Measurements from ENCODE around the gene ALDH18A1. TPM values are rescaled to one million over a fixed set of nuclear protein-coding genes. Genes with fewer than 3 reads are reported as not detected.

Gene ALDH18A1
- total RNA-seq, 2 experiments from 2014 or later, result 62.3 to 72.3 TPM

- ChIA-PET CTCF (ENCODE audit: unreplicated experiment) (no interaction called here), POLR2A (interaction anchor here (0.7 to 1.0 kb wide), 3 partner anchors 229 to 929 kb away, joined by 3 read pairs; no protein-coding TSS in a partner anchor)
- Histone ChIP-seq H3K27ac (ENCODE audit: low read depth, low read length, poor library complexity, severe bottlenecking) (no peak overlapping the region), H2AFZ (ENCODE audit: low read length) (no peak overlapping the region), H3K9me2 (ENCODE audit: insufficient read depth, low read length) (no peaks in the 10 kb centered on the region), H3K9me3 (ENCODE audit: low read length) (no peaks in the 10 kb centered on the region), H3K4me3 (ENCODE audit: low read depth, low read length, poor library complexity, severe bottlenecking) (no peak overlapping the region), H3K36me3 (ENCODE audit: insufficient read depth, low read length) (peaks cover 50% of the 10 kb centered on the region), H3K4me2 (ENCODE audit: low read length) (no peak overlapping the region), H4K20me1 (ENCODE audit: insufficient read depth, low read length) (no peaks in the 10 kb centered on the region), H3K4me1 (ENCODE audit: insufficient read depth, low read length, poor library complexity, severe bottlenecking) (no peaks in the 10 kb centered on the region), H3K79me2 (ENCODE audit: insufficient read depth, low read depth, low read length) (no peaks in the 10 kb centered on the region)
- DNase-seq (ENCODE audit: low spot score), result no peak
- TF ChIP-seq EZH2phosphoT487 (IDR thresholded peaks at IDR 0.05; ENCODE audit: borderline replicate concordance, low read depth, low read length), result no peak
- TF ChIP-seq, protein P1, sequence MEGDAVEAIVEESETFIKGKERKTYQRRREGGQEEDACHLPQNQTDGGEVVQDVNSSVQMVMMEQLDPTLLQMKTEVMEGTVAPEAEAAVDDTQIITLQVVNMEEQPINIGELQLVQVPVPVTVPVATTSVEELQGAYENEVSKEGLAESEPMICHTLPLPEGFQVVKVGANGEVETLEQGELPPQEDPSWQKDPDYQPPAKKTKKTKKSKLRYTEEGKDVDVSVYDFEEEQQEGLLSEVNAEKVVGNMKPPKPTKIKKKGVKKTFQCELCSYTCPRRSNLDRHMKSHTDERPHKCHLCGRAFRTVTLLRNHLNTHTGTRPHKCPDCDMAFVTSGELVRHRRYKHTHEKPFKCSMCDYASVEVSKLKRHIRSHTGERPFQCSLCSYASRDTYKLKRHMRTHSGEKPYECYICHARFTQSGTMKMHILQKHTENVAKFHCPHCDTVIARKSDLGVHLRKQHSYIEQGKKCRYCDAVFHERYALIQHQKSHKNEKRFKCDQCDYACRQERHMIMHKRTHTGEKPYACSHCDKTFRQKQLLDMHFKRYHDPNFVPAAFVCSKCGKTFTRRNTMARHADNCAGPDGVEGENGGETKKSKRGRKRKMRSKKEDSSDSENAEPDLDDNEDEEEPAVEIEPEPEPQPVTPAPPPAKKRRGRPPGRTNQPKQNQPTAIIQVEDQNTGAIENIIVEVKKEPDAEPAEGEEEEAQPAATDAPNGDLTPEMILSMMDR (conservative IDR thresholded peaks at IDR 0.05; ENCODE audit: low read length), result no peak
- intact Hi-C loops (cut with micrococcal nuclease; ENCODE audit: unreplicated experiment), result loop anchor here (5.0 kb wide), 1 partner anchor 472 kb away; no protein-coding TSS in a partner anchor
- BruUV-seq (replicated peaks), result no TSS peak
These were observed 51.9 kb downstream of the ALDH18A1 start for GRCh38 chr10:95604630-95605029.

DNA sequence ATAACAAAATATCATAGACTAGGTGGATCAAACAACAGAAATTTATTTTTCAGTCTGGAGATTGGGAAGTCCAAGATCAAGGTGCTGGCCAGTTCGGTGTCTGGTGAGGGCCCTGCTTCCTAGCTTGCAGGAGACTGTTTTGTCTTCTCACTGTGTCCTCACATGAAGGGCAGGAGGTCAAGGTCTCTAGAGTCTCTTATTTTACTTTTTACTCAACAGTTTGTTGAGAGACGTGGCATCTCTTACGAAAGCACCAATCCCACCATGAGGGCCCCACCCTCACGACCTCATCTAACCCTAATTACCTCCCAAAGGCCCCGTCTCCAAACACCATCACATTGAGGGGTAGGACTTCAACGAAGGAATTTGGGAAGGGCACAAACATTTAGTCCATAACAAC, 54.1 kb downstream of the ALDH18A1 start:
- no peaks in the 10 kb centered on the region for H3K79me2 ChIP-seq (ENCODE audit: insufficient read depth, low read depth, low read length)
- H4K20me1 ChIP-seq (ENCODE audit: insufficient read depth, low read length), result no peaks in the 10 kb centered on the region
- ChIA-PET CTCF (ENCODE audit: unreplicated experiment) (interaction anchor here (0.9 kb wide), 1 partner anchor 22 kb away, joined by 3 read pairs; no protein-coding TSS in a partner anchor), POLR2A (no interaction called here)
- peaks cover 27% of the 10 kb centered on the region; the same call in 1 of the 2 replicates for H3K36me3 ChIP-seq (ENCODE audit: insufficient read depth, low read length)
- H3K4me2 ChIP-seq (ENCODE audit: low read length), result no peak overlapping the region
- TF ChIP-seq EZH2phosphoT487 (IDR thresholded peaks at IDR 0.05; ENCODE audit: borderline replicate concordance, low read depth, low read length), result no peak
- TF ChIP-seq, protein P1 (conservative IDR thresholded peaks at IDR 0.05; ENCODE audit: low read length), result no peak
- H3K9me2 ChIP-seq (ENCODE audit: insufficient read depth, low read length), result no peaks in the 10 kb centered on the region
- intact Hi-C loops (cut with micrococcal nuclease; ENCODE audit: unreplicated experiment), result loop anchor here (5.0 kb wide), 1 partner anchor 470 kb away; no protein-coding TSS in a partner anchor
- H3K9me3 ChIP-seq (ENCODE audit: low read length), result no peaks in the 10 kb centered on the region
- no TSS peak for BruUV-seq (replicated peaks)
- no peaks in the 10 kb centered on the region for H3K4me1 ChIP-seq (ENCODE audit: insufficient read depth, low read length, poor library complexity, severe bottlenecking)
- DNase-seq (ENCODE audit: low spot score), result no peak
- no peak overlapping the region for H3K4me3 ChIP-seq (ENCODE audit: low read depth, low read length, poor library complexity, severe bottlenecking)
- no peak overlapping the region for H3K27ac ChIP-seq (ENCODE audit: low read depth, low read length, poor library complexity, severe bottlenecking)
- no peak overlapping the region for H2AFZ ChIP-seq (ENCODE audit: low read length)

GRCh38 chr10:95601116-95601719, 55.3 kb downstream of the ALDH18A1 start:
- H3K79me2 ChIP-seq (ENCODE audit: insufficient read depth, low read depth, low read length), result no peaks in the 10 kb centered on the region
- H2AFZ ChIP-seq (ENCODE audit: low read length), result peak overlapping the region; percentile 55; the same call in 1 of the 2 replicates
- no peak overlapping the region for H3K4me3 ChIP-seq (ENCODE audit: low read depth, low read length, poor library complexity, severe bottlenecking)
- peaks cover 16% of the 10 kb centered on the region; the same call in 1 of the 2 replicates for H3K36me3 ChIP-seq (ENCODE audit: insufficient read depth, low read length)
- no peaks in the 10 kb centered on the region for H4K20me1 ChIP-seq (ENCODE audit: insufficient read depth, low read length)
- BruUV-seq (replicated peaks), result no TSS peak
- ChIA-PET POLR2A (no interaction called here), CTCF (ENCODE audit: unreplicated experiment) (no interaction called here)
- intact Hi-C loops (cut with micrococcal nuclease; ENCODE audit: unreplicated experiment), result loop anchor here (1.0 to 5.0 kb wide), 3 partner anchors 171 to 469 kb away; no protein-coding TSS in a partner anchor
- no peaks in the 10 kb centered on the region for H3K9me3 ChIP-seq (ENCODE audit: low read length)
- TF ChIP-seq EZH2phosphoT487 (IDR thresholded peaks at IDR 0.05; ENCODE audit: borderline replicate concordance, low read depth, low read length), result no peak
- TF ChIP-seq, protein P1 (conservative IDR thresholded peaks at IDR 0.05; ENCODE audit: low read length), result peak; percentile 95
- peak; percentile 68 for DNase-seq (ENCODE audit: low spot score)
- H3K4me2 ChIP-seq (ENCODE audit: low read length), result no peak overlapping the region
- H3K9me2 ChIP-seq (ENCODE audit: insufficient read depth, low read length), result no peaks in the 10 kb centered on the region
- H3K27ac ChIP-seq (ENCODE audit: low read depth, low read length, poor library complexity, severe bottlenecking), result no peak overlapping the region
- no peaks in the 10 kb centered on the region for H3K4me1 ChIP-seq (ENCODE audit: insufficient read depth, low read length, poor library complexity, severe bottlenecking)

Measured in OCI-LY7 (cell line).